A673 (cell line): ENCODE data around the gene TMEM63A. TPM values are rescaled to one million over a fixed set of nuclear protein-coding genes. Genes with fewer than 3 reads are reported as not detected.
"Not testable (repeated sequence)": the region's sequence is repeated elsewhere in the genome, so short reads cannot be mapped to it uniquely, and the experiment has no call there.

ENCODE experiments used
- BruUV-seq: library from RNA; stranded (reverse); fragments of 400-500 nt; replicated peaks from 2 replicates; lab custom pipeline; 2021; lab: Mats Ljungman, UMichigan
- CTCF ChIA-PET: fragments of 300-600 bp; sonication (Branson Sonifier 250); formaldehyde crosslinking; loops from one replicate; lab custom pipeline; 2022; ENCODE audit warnings: antibody characterized with exemption; lab: Charles Lee
- POLR2A ChIA-PET: fragments of 300-600 bp; sonication (Branson Sonifier 250); formaldehyde crosslinking; loops from one replicate; lab custom pipeline; 2022; ENCODE audit warnings: antibody characterized with exemption; ENCODE audit not compliant: low non-redundant PET; lab: Charles Lee
- DNase-seq: peaks from one replicate; pipeline ENCODE4 v3.0.0-alpha.2; 2015; ENCODE audit warnings: low spot score
- H3K27ac ChIP-seq: fragments of 200-600 bp; sonication (generic); 2 replicates; pipeline ENCODE4 v1.5.1; 2016; ENCODE audit warnings: mixed run types, low read depth, mild to moderate bottlenecking, mixed read lengths, antibody characterized with exemption, low read length; ENCODE audit not compliant: poor library complexity, severe bottlenecking
- H3K27me3 ChIP-seq: fragments of 200-600 bp; sonication (generic); replicated peaks from 2 replicates; pipeline ENCODE4 v1.6.1; 2017; ENCODE audit warnings: mixed run types, low read depth, mild to moderate bottlenecking, mixed read lengths, antibody characterized with exemption, low read length; ENCODE audit not compliant: insufficient read depth, poor library complexity
- H3K36me3 ChIP-seq: fragments of 200-600 bp; sonication (generic); 2 replicates; pipeline ENCODE4 v1.6.1; 2016; ENCODE audit warnings: mixed run types, mild to moderate bottlenecking, mixed read lengths, antibody characterized with exemption, low read length; ENCODE audit not compliant: insufficient read depth, poor library complexity, severe bottlenecking
- H3K4me1 ChIP-seq: fragments of 200-600 bp; sonication (generic); 2 replicates; pipeline ENCODE4 v1.6.1; 2017; ENCODE audit warnings: mixed run types, mild to moderate bottlenecking, mixed read lengths, antibody characterized with exemption, low read length; ENCODE audit not compliant: insufficient read depth, poor library complexity, severe bottlenecking
- H3K4me3 ChIP-seq: fragments of 200-600 bp; sonication (generic); 2 replicates; pipeline ENCODE4 v1.5.1; 2016; ENCODE audit warnings: low read depth, mixed run types, mild to moderate bottlenecking, mixed read lengths, low read length; ENCODE audit not compliant: poor library complexity, severe bottlenecking
- H3K9me3 ChIP-seq: fragments of 200-600 bp; sonication (generic); 2 replicates; pipeline ENCODE4 v1.6.1; 2016; ENCODE audit warnings: mixed run types, low read depth, mild to moderate bottlenecking, mixed read lengths, antibody characterized with exemption, low read length; ENCODE audit not compliant: poor library complexity, severe bottlenecking
- CTCF ChIP-seq: fragments of 300-800, 200-600 bp; sonication (generic); conservative IDR thresholded peaks from 2 replicates; pipeline ENCODE4 v1.5.1; 2017; ENCODE audit warnings: low read depth, mild to moderate bottlenecking, antibody characterized with exemption, low read length, moderate library complexity, mixed read lengths
- EZH2 ChIP-seq: fragments of 200-600 bp; sonication (generic); IDR thresholded peaks from 2 replicates; pipeline ENCODE4 v1.6.1; 2017; ENCODE audit warnings: borderline replicate concordance, low read depth, mild to moderate bottlenecking, mixed read lengths, antibody characterized with exemption, low read length; ENCODE audit not compliant: poor library complexity, severe bottlenecking
- intact Hi-C: fragments of 100-400 bp; cut with micrococcal nuclease; formaldehyde crosslinking; loops from one replicate; pipeline ENCODE4 v1.10.0; 2022; ENCODE audit not compliant: unreplicated experiment
- total RNA-seq: library from RNA; stranded (reverse); gene quantifications from 2 replicates; pipeline ENCODE4 v1.2.3, GENCODE V29; 2021

The TMEM63A gene
- total RNA-seq, 1 experiment from 2014 or later = 25.3 TPM

GRCh38 chr1:225811622-225812487 lies 70.3 kb downstream of the TMEM63A start:
- BruUV-seq = no TSS peak
- no peak for TF ChIP-seq EZH2
- TF ChIP-seq CTCF = peak; percentile 74
- CTCF ChIA-PET = no interaction called here
- Histone ChIP-seq H3K27ac (no peak overlapping the region), H3K4me3 (no peak overlapping the region), H3K27me3 (no peaks in the 10 kb centered on the region), H3K4me1 (peaks cover 38% of the 10 kb centered on the region), H3K36me3 (no peaks in the 10 kb centered on the region), H3K9me3 (no peaks in the 10 kb centered on the region)
- POLR2A ChIA-PET = no interaction called here
- intact Hi-C loops = loop anchor here (5.0 kb wide), 1 partner anchor 35 kb away; the partner anchor contains the start of gene SRP9
- peak; percentile 76 for DNase-seq

GRCh38 chr1:225810579-225811538 lies 71.3 kb downstream of the TMEM63A start:
- peaks cover 38% of the 10 kb centered on the region for H3K4me1 ChIP-seq
- H3K4me3 ChIP-seq = peak overlapping the region; percentile 63
- CTCF ChIA-PET = interaction anchor here (1.2 kb wide), 1 partner anchor 312 kb away, joined by 3 read pairs; no protein-coding TSS in a partner anchor
- H3K27ac ChIP-seq = peak overlapping the region; percentile 62
- H3K27me3 ChIP-seq, H3K36me3 ChIP-seq, POLR2A ChIA-PET, DNase-seq, H3K9me3 ChIP-seq: not testable (repeated sequence)
- BruUV-seq = TSS peak; percentile 46
- intact Hi-C loops = loop anchor here (5.0 kb wide), 1 partner anchor 34 kb away; the partner anchor contains the start of gene SRP9

GRCh38 chr1:225809842-225810578 lies 72.2 kb downstream of the TMEM63A start, which contains the start of gene EPHX1:
EPHX1 (plus strand) TSS chr1:225810124; CDS start chr1:225828730, 18,606 bp downstream.
- CTCF ChIA-PET = interaction anchor here (0.7 to 1.2 kb wide), 2 partner anchors 53 to 311 kb away, joined by 3 read pairs; no protein-coding TSS in a partner anchor
- no TSS peak for BruUV-seq

More at GRCh38 chr1:225809842-225810578, 72.2 kb downstream of the TMEM63A start, which contains the start of gene EPHX1:
- Histone ChIP-seq H3K9me3 (no peaks in the 10 kb centered on the region), H3K27me3 (no peaks in the 10 kb centered on the region), H3K27ac (peak within 1 kb of the TSS; percentile 62), H3K4me1 (peaks cover 38% of the 10 kb centered on the region), H3K36me3 (no peaks in the 10 kb centered on the region), H3K4me3 (peak within 1 kb of the TSS; percentile 63)
- POLR2A ChIA-PET = no interaction called here
- DNase-seq = peak; percentile 94
- intact Hi-C loops = loop anchor here (5.0 kb wide), 1 partner anchor 33 kb away; the partner anchor contains the start of gene SRP9
- TF ChIP-seq EZH2 (no peak), CTCF (peak; percentile 40; the same call in 1 of the 2 replicates)
